Superior temporal gyrus (tissue), 1 donor: ENCODE measurements around the gene TRIM34.
"Not testable (repeated sequence)": the region's sequence is repeated elsewhere in the genome, so short reads cannot be mapped to it uniquely, and the experiment has no call there.

Source experiments
- DNase-seq: peaks from one replicate; pipeline ENCODE4 v3.0.0-alpha.2; 2016; ENCODE audit errors: extremely low spot score

TRIM34 gene

GRCh38 chr11:5624489-5625279 is at the start of gene TRIM34:
Gene TRIM34, plus strand, starts transcription at chr11:5625001. Its CDS starts 7,331 bp downstream, at chr11:5632332.
- peak; percentile 52 for DNase-seq

- no peak for DNase-seq
Observed at GRCh38 chr11:5575152-5575551, 49.6 kb upstream of the TRIM34 start.

- DNase-seq, result no peak
Observed at GRCh38 chr11:5577101-5577500, 47.7 kb upstream of the TRIM34 start.

- DNase-seq, result no peak
Observed at GRCh38 chr11:5580577-5580976, 44.2 kb upstream of the TRIM34 start, which contains the start of gene OR52B6. Gene OR52B6, plus strand, starts transcription at chr11:5580877. Its CDS starts 0 bp downstream, at chr11:5580877.

GRCh38 chr11:5581014-5581413 is 43.8 kb upstream of the TRIM34 start:
- no peak for DNase-seq

GRCh38 chr11:5584458-5584857 is 40.3 kb upstream of the TRIM34 start:
- DNase-seq, result not testable (repeated sequence)

- not testable (repeated sequence) for DNase-seq
Observed at GRCh38 chr11:5589906-5590305, 34.9 kb upstream of the TRIM34 start.

GRCh38 chr11:5591613-5592012 is 33.2 kb upstream of the TRIM34 start:
- no peak for DNase-seq

- no peak for DNase-seq
Observed at GRCh38 chr11:5592615-5593014, 32.2 kb upstream of the TRIM34 start.

- no peak for DNase-seq
Observed at GRCh38 chr11:5593146-5593545, 31.7 kb upstream of the TRIM34 start.

GRCh38 chr11:5596607-5597201 is 28.1 kb upstream of the TRIM34 start, which contains the start of gene TRIM6:
Gene TRIM6, plus strand, starts transcription at chr11:5596637. Its CDS starts 261 bp downstream, at chr11:5596898.
- DNase-seq, result no peak

- no peak for DNase-seq
Observed at GRCh38 chr11:5597953-5598352, 26.8 kb upstream of the TRIM34 start.

GRCh38 chr11:5600374-5600851 is 24.4 kb upstream of the TRIM34 start:
- DNase-seq, result peak; percentile 37

- DNase-seq, result not testable (repeated sequence)
Observed at GRCh38 chr11:5602791-5603190, 22.0 kb upstream of the TRIM34 start.

GRCh38 chr11:5603326-5603725 is 21.5 kb upstream of the TRIM34 start:
- no peak for DNase-seq

- DNase-seq, result no peak
Observed at GRCh38 chr11:5604896-5605295, 19.9 kb upstream of the TRIM34 start.

- DNase-seq, result no peak
Observed at GRCh38 chr11:5605849-5606248, 19.0 kb upstream of the TRIM34 start.

- DNase-seq, result no peak
Observed at GRCh38 chr11:5608808-5609207, 16.0 kb upstream of the TRIM34 start.

- DNase-seq, result no peak
Observed at GRCh38 chr11:5610446-5610845, 14.4 kb upstream of the TRIM34 start.

GRCh38 chr11:5611627-5612026 is 13.2 kb upstream of the TRIM34 start:
- DNase-seq, result no peak

GRCh38 chr11:5618807-5619206 is 6.0 kb upstream of the TRIM34 start:
- DNase-seq, result no peak

- no peak for DNase-seq
Observed at GRCh38 chr11:5620651-5621521, 3.9 kb upstream of the TRIM34 start.
